Prostate gland (tissue), 2 donors: Measurements from ENCODE around the gene SRMS. TPM values are rescaled to one million over a fixed set of nuclear protein-coding genes. Genes with fewer than 3 reads are reported as not detected.
A peak's percentile ranks its signal among the peaks of the same experiment; 100 is the strongest.

Experiments used
- DNase-seq: peaks from one replicate; pipeline ENCODE4 v3.0.0-alpha.2; 2019; ENCODE audit warnings: low spot score
- H3K27ac ChIP-seq, 2 donors: fragments of 200-600 bp; sonication (generic); 2 replicates each; pipeline ENCODE4 v1.5.1; 2017 to 2019
- H3K27me3 ChIP-seq: fragments of 200-600 bp; sonication (generic); replicated peaks from 2 replicates; pipeline ENCODE4 v1.5.1; 2019; ENCODE audit not compliant: insufficient read depth
- H3K36me3 ChIP-seq, 2 donors: fragments of 200-600 bp; sonication (generic); 1 replicate in 1 of 2; 2 replicates in 1 of 2; pipeline versions ENCODE4 v1.5.1 to v1.8.1; 2017 to 2019
- H3K4me1 ChIP-seq: fragments of 200-600 bp; sonication (generic); replicated peaks from 2 replicates; pipeline ENCODE4 v1.5.1; 2019
- H3K4me3 ChIP-seq, 2 donors: fragments of 200-600 bp; sonication (generic); 2 replicates each; pipeline ENCODE4 v1.5.1; 2017 to 2019
- H3K9me3 ChIP-seq: fragments of 200-600 bp; sonication (generic); 2 replicates; pipeline ENCODE4 v1.5.1; 2017
- CTCF ChIP-seq, 4 experiments: fragments of 200-600 bp in 2 of 4; fragments of 450-650 bp in 2 of 4; sonication (generic) in 2 of 4; IDR thresholded peaks; 1 replicate in 3 of 4; 2 replicates in 1 of 4; pipeline ENCODE4 v1.5.1; 2016 to 2019; ENCODE audit warnings: antibody characterized with exemption in 4 of 4, mild to moderate bottlenecking in 2 of 4, moderate library complexity in 2 of 4
- POLR2A ChIP-seq: fragments of 450-650 bp; IDR thresholded peaks from one replicate; pipeline ENCODE4 v1.6.1; 2016; ENCODE audit warnings: antibody characterized with exemption, mild to moderate bottlenecking
- POLR2AphosphoS5 ChIP-seq: sonication (generic); formaldehyde crosslinking; IDR thresholded peaks from one replicate; pipeline ENCODE4 v1.6.1; 2017; ENCODE audit warnings: antibody characterized with exemption
- WGBS: methylation state at CpG from one replicate; pipeline ENCODE4 v1.1.5; 2018; 5-methylcytosine and 5-hydroxymethylcytosine counted together
- intact Hi-C: fragments of 100-400 bp; cut with DNase I; formaldehyde crosslinking; loops from one replicate; pipeline ENCODE4 v1.14.2; 2022
- total RNA-seq, 2 donors: library from RNA; depleted of rRNA; stranded (reverse); fragments of >200 nt; gene quantifications; one replicate each; pipeline ENCODE4 v1.1.0, GENCODE V29; 2016

The SRMS gene
- total RNA-seq, 2 donors from 2014 or later = 0.34 to 1.6 TPM

GRCh38 chr20:63522091-63522868, 25.3 kb downstream of the SRMS start:
- Histone ChIP-seq H3K27ac (peak overlapping the region; percentile 95 to 100), H3K4me3 (peak overlapping the region; percentile 98), H3K4me1 (peaks cover 10% of the 10 kb centered on the region), H3K27me3 (no peaks in the 10 kb centered on the region), H3K9me3 (no peaks in the 10 kb centered on the region), H3K36me3 (no peaks in the 10 kb centered on the region)
- no peak for DNase-seq
- TF ChIP-seq POLR2AphosphoS5 (no peak), POLR2A (no peak), CTCF (IDR thresholded peaks at IDR 0.05) (no peak)
- intact Hi-C loops = no loop called here
- 55% methylated on average over 13 of the region's 13 CpGs for WGBS

- 12% methylated on average over 18 of the region's 23 CpGs for WGBS
- intact Hi-C loops = no loop called here
- peaks cover 10% of the 10 kb centered on the region for H3K4me1 ChIP-seq
- H3K9me3 ChIP-seq = no peaks in the 10 kb centered on the region
- H3K36me3 ChIP-seq = no peaks in the 10 kb centered on the region
- peak overlapping the region; percentile 95 to 100 for H3K27ac ChIP-seq
- no peak for TF ChIP-seq CTCF (IDR thresholded peaks at IDR 0.05)
- TF ChIP-seq POLR2AphosphoS5 = no peak
- TF ChIP-seq POLR2A = no peak
- no peak for DNase-seq
- H3K4me3 ChIP-seq = peak overlapping the region; percentile 98
- H3K27me3 ChIP-seq = no peaks in the 10 kb centered on the region
These were observed 25.9 kb downstream of the SRMS start for GRCh38 chr20:63521602-63522001.

- no peaks in the 10 kb centered on the region for H3K36me3 ChIP-seq
- H3K4me3 ChIP-seq = peak overlapping the region; percentile 98
- under 1% methylated on average over 27 of the region's 68 CpGs for WGBS
- TF ChIP-seq CTCF (IDR thresholded peaks at IDR 0.05) (peak in 3 of 4 experiments; percentile 21 to 31 (median 21)), POLR2A (no peak), POLR2AphosphoS5 (peak; percentile 56)
- no peaks in the 10 kb centered on the region for H3K27me3 ChIP-seq
- intact Hi-C loops = no loop called here
- peak overlapping the region; percentile 95 to 100 for H3K27ac ChIP-seq
- H3K4me1 ChIP-seq = peaks cover 10% of the 10 kb centered on the region
- DNase-seq = peak; percentile 86
- no peaks in the 10 kb centered on the region for H3K9me3 ChIP-seq
These were observed 26.5 kb downstream of the SRMS start for GRCh38 chr20:63520934-63521601.

- Histone ChIP-seq H3K27me3 (no peaks in the 10 kb centered on the region), H3K27ac (peak within 1 kb of the TSS; percentile 95 to 100), H3K36me3 (no peaks in the 10 kb centered on the region), H3K9me3 (no peaks in the 10 kb centered on the region), H3K4me3 (peak within 1 kb of the TSS; percentile 98), H3K4me1 (peaks cover 10% of the 10 kb centered on the region)
- intact Hi-C loops = no loop called here
- TF ChIP-seq CTCF (IDR thresholded peaks at IDR 0.05) (peak in 1 of 4 experiments; percentile 9), POLR2A (peak; percentile 89), POLR2AphosphoS5 (no peak)
- peak; percentile 82 for DNase-seq
- no CpG with 5 or more reads among the region's 64 CpGs for WGBS
These were observed 27.0 kb downstream of the SRMS start, which contains the start of gene PPDPF for GRCh38 chr20:63520504-63520933. PPDPF (plus strand) TSS chr20:63520765; CDS start chr20:63521309, 544 bp downstream.
